Stimulated activated naive CD8-positive, alpha-beta T cell treated with anti-CD3 and anti-CD28 coated beads, Interleukin-15, Interleukin-2, amounts not matched to agents 100 U/mL and 50 U/mL, for 24 hours (primary cell): ENCODE measurements around the gene AAGAB.
"Not testable (repeated sequence)": the region's sequence is repeated elsewhere in the genome, so short reads cannot be mapped to it uniquely, and the experiment has no call there.

Source experiments
- ATAC-seq: fragments of 150-1000 bp; cut with Tn5 transposase; one replicate; pipeline ENCODE4 v1.10.0; 2021
- DNase-seq: peaks from one replicate; pipeline ENCODE4 v3.0.0; 2021

Gene AAGAB

GRCh38 chr15:67171471-67171870 is 83.0 kb downstream of the AAGAB start:
- DNase-seq (no peak), ATAC-seq (no peak)

- ATAC-seq (no peak), DNase-seq (no peak)
Measured at GRCh38 chr15:67170143-67170925, 84.1 kb downstream of the AAGAB start.

- no peak for ATAC-seq
Measured at GRCh38 chr15:67168694-67169093, 85.8 kb downstream of the AAGAB start.

GRCh38 chr15:67167091-67167490 is 87.4 kb downstream of the AAGAB start:
- DNase-seq (no peak), ATAC-seq (no peak)

More at GRCh38 chr15:67168694-67169093, 85.8 kb downstream of the AAGAB start:
- DNase-seq: no peak

GRCh38 chr15:67166280-67167009 is 88.0 kb downstream of the AAGAB start:
- DNase-seq: no peak
- ATAC-seq: no peak

GRCh38 chr15:67165254-67166253 is 88.9 kb downstream of the AAGAB start:
- no peak for DNase-seq
- ATAC-seq: no peak

GRCh38 chr15:67164811-67165253 is 89.6 kb downstream of the AAGAB start:
- no peak for ATAC-seq

GRCh38 chr15:67164401-67164791 is 90.1 kb downstream of the AAGAB start:
- DNase-seq (no peak), ATAC-seq (no peak)

More at GRCh38 chr15:67164811-67165253, 89.6 kb downstream of the AAGAB start:
- no peak for DNase-seq

- DNase-seq (no peak), ATAC-seq (no peak)
Measured at GRCh38 chr15:67163180-67163579, 91.3 kb downstream of the AAGAB start.

GRCh38 chr15:67161881-67162280 is 92.6 kb downstream of the AAGAB start:
- DNase-seq (no peak), ATAC-seq (no peak)

- ATAC-seq (no peak), DNase-seq (no peak)
Measured at GRCh38 chr15:67161412-67161811, 93.0 kb downstream of the AAGAB start.

- ATAC-seq (no peak), DNase-seq (no peak)
Measured at GRCh38 chr15:67158367-67158766, 96.1 kb downstream of the AAGAB start.

- ATAC-seq (no peak), DNase-seq (no peak)
Measured at GRCh38 chr15:67157521-67158252, 96.8 kb downstream of the AAGAB start.

GRCh38 chr15:67156834-67157233 is 97.6 kb downstream of the AAGAB start:
- ATAC-seq: peak; percentile 43

GRCh38 chr15:67156426-67156825 is 98.0 kb downstream of the AAGAB start:
- DNase-seq: no peak
- ATAC-seq: no peak

More at GRCh38 chr15:67156834-67157233, 97.6 kb downstream of the AAGAB start:
- DNase-seq: no peak

- DNase-seq: no peak
- no peak for ATAC-seq
Measured at GRCh38 chr15:67154249-67154648, 100.2 kb downstream of the AAGAB start.

- not testable (repeated sequence) for DNase-seq, ATAC-seq
Measured at GRCh38 chr15:67153044-67153443, 101.4 kb downstream of the AAGAB start.

- no peak for DNase-seq
- ATAC-seq: no peak
Measured at GRCh38 chr15:67152429-67152828, 102.0 kb downstream of the AAGAB start.
